NCI-H1092 (cell line): ENCODE results near the gene FER1L5.

Experiments
- DNase-seq: peaks from one replicate; lab custom pipeline; 2025; lab: John Stamatoyannopoulos, UW

Gene FER1L5

DNA sequence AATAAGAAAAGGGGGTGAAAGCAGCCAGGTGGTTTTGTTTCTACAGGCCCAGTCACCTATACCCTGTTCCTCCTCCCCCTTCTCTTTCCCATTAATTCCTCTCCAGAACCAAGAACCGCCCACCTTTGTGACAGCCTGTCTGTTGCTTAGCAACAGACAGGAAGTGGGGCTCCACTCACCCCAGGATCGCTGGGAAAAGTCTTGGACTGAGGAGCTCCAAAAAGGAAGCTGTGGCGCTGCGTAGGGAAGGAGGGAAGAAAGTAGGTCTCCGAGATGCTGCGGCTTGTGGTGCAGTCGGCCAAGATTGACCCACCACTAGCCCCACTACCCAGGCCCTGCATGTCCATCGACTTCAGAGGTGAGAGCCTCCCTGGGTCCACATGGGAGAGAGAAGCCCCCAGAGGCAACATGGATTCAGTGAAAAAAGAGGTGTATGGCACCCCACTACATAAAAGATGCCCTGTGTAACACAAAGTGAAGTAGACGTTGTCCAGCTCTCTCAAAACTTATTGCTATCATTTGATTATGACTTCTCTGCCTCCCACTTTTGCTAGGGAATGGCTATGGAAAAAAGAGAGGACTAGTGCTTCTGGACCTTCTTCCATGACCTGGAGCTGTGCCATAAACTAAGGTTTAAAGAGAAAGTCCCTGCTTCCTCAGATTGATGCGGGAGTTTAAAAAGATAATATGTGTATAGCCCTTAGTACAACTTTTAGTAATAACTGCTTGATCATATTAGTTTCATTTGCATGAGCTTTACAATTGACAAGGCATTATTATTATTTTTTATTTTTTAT is at the start of gene FER1L5:
Gene FER1L5 (plus strand): TSS at position 201 of the 797 bp plus-strand sequence. CDS start 73 bp downstream, at position 274.
- DNase-seq: no peak

DNA sequence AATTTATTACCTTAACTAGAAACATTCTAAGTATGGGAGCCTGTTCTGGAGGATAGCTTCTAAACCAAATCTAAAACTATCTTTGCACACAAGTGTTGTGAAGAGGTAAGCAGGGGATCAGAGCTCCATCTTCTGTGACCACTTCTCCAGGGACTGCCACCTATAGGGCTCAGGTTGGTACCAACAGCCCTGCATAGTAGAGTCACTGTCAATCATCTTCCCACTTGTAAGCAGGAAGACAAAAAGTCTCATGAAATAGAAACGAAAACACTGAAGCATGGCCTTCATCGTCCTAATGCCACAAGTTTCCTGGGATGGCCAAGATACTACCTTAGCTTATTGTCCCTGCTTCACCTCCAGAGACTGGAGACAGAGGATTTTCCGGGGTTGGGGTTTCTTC is 48.3 kb upstream of the FER1L5 start:
- DNase-seq: no peak

DNA sequence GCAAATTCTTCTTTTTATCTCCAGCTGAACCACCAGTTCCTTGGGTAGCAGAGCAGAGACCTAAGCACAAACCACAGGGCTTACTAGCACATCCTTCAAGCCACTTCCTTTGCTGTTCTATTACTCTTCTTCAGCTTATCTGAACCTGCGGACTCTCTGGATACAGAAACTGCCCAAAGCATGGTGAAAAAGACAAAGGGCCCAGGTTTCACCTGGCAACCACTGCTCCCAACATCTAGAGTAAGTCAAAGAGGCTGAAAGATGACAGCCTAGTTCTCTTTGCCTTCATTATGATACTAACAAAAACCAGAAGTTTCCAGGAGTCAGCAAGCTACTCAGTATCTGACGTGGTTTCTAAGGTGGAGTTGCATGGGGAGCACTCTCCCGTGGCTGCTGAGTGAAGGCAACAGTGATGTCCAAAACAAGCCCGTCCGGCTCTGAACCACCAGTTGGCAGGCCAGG is 47.8 kb upstream of the FER1L5 start:
- no peak for DNase-seq

DNA sequence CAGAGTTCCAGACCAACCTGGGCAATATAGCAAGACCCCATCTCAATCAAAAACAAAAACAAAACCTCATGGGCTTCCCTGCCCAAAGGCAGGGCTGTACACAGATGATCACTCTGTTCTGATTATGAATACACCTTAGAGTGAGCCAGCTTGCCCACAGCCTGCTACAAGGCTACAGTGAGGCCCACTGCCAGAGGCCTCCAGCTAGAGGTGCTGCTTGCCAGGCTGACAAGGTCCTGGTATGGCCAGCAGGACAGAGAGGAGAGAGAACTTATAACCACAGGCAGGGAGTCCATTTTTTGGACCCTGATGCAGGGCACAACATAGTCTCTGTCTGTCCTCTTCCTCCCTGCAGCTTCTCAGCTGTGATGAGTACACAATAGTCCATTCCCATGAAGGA is 46.0 kb upstream of the FER1L5 start:
- no peak for DNase-seq

DNA sequence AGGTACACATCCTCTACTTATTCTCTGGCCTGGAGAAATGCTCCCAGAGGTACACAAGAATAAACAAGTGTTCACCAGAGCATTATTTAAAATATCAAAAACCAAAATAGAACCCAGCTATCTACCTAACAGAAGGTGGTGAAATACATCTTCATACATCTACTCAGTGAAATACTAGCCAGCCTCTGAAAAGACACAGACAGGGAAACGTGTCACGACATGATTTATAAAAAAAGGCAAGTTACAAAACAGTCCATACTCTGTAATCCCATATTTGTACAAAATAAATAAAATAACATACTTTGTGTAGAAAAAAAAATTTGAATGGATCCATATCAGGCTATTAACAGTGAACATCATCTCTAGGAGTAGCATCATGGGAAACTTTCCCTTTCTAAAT is 42.6 kb upstream of the FER1L5 start:
- DNase-seq: no peak

DNA sequence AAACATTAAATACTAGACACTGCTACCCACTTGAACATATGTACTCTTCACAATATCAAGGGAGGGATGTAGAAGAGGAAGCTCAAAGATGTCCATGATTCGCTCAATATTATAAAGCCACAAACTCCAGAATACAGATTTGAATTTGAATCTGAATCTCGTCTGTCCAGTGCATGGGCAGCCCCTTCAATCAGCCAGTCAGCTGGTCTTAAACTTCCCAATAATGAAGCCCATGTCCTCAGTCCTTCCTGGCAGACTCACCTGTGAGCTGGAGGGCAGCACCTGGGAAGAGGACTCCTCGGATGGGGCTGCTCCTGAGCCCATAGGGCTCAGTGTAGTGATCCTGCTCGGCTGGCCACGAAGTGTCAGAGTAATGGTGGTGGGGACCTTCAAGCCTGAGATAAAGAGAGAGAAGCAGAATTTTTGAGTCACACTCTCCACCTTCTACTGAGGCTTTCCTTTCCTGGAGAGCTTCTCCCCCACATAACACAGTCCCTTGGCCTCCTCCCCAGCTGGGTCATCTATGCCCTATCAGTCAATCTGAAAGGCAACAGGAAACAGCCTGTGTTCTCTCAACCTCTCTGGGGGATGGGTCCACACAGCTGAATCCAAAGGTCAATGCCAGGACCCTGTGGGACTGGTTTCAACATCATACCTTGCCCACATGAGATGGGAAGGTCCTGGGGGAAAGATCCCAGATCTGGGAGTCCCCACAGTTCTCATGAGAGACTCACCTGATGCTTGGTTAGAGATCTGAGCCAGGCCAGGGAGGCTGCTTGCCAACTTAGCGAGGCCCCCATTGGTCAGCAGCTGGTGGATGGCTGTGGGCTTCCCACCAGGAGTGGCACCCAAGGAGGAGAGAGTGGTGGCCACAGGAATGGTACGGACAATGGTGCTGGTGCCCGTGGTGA is 40.9 kb upstream of the FER1L5 start:
- no peak for DNase-seq

DNA sequence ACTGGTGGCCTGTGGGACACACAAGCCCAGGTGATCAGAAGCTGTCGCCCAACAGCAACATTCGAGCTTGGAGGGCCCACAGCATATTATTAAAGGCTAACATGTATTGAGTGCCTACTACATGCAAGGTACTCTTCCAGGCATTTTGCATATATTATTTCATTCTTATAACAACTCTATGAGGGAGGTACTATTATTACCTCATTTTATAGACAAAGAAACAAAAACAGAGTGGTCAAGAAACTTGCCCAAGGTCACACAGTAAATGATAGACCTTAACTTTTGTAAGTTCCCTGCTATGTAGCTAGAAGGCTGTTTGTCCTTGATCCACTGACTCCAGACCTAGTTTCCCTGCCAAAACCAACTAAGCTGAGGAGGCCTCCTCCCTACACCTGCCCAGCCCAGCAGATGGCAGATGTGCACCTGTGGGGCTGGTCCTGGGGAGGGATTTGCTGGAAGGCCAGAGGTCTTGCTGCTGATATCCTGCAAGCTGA is 40.2 kb upstream of the FER1L5 start:
- DNase-seq: no peak

DNA sequence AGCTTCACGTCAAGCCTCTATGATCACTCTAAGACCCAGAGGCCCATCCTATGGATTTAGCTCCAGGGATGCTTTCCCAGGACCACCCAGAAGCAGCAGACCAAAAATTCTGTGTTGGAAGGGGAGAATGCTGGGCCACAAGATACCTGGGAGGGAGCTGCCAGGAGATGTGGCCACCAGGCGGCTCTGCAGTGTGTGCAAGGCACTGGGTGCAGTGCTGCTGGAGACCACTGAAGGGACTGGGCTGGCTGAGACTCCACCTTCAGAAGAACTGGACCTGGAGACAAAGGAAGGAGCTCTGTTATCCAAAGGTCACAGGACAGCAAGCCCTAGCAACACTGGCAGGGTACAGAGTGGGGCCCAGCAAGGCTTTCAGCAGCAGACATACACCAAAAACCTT is 38.5 kb upstream of the FER1L5 start:
- no peak for DNase-seq

DNA sequence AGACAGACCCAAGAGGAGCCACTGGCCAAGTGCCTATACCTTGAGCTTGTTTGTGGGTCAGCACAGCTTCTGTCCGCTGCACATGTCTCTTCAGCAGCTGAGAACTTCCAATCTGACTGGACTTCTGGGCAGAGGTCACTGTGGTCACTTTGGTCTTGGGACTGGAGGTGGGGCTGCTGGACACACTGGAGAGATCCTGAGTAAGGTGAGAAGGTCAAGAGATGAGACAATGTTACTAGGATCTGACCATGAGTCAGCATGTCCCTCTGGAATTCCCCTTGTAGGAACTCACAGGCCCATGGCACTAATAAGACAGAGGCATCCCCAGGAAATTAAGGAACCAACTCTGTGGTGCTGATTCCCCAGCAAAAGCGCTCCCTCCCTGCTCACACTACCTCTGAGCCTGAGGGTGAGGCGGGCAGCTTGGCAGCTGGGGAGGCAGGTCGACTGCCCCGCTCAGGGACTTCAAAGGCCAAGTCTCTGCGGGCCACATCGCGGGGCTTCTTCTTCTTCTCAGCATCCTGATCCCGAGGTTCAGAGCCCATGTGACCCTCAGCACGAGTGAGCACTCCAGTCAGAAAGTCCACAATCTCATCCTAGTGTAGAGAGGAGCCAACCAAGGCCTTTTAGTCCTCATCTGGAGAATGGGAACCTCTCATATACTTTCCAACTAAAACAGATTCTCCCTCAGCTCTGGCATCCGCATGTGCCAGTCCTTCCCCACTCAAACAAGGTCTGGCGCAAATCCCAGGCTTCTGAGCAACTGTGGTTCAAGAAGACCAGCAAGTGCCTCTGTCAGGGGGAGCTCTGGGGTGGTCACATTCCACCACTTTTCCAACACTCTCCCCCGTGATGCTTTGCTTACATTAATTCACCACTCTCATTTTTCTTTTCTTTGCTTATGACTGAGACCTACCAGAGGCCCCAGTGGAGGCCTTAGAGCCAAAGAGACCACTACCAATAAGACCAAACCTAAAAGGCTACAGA is 33.8 kb upstream of the FER1L5 start:
- DNase-seq: no peak

DNA sequence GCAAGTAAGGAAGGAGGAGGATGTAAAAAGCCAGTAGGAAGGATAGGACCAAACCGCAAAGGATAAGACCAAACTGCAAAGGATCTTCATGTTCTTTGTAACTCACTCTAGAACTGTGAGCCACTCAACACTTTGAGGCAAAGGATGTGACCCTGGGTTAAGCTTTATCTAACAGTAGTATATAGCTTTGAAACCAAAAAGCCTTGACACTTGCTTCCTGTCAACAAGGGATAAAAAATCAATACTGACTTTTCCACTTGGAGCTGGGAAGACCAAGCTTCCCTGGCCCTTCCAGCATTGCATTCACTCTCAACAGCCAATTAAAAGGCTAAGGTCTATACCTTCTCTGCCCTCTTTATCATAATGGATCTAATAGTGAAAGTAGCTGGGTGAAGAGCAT is 26.4 kb upstream of the FER1L5 start:
- no peak for DNase-seq

DNA sequence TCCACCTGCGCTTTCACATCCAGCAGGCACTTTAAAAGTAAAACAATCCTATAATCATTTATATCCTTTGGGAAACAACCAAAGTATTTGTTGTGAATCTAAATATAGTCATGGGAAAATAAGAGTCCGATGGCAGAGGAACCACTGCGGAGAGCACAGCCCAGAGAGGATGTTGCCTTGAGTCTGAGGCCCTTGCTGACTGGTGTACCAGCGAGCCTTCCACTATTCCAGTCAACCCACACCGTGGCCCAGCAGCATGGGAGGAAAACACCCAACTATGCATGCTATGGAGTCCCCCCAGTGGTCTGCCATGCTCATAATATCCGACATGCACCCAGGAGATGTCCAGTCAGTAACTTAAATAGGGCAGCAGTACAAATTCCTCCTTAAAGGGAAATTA is 26.0 kb upstream of the FER1L5 start:
- DNase-seq: no peak

DNA sequence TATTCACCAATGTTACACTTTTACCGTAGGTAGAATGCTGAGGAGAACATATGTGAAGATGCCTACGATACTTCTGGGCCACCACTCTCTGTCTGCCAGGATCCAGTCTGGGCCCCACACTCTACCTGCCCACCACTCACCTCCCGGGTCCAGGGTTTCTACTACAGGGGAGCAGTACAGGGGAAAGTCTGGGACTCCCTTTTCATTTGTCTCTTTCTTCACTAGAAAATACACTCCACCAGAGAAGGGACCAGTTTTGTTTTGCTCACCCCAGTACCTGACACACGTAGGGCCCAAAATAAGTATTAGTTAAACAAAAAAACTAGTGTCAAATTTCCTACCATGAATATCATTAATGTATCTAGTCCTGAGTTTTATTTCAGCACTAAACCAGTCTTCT is 25.6 kb upstream of the FER1L5 start:
- DNase-seq: no peak

DNA sequence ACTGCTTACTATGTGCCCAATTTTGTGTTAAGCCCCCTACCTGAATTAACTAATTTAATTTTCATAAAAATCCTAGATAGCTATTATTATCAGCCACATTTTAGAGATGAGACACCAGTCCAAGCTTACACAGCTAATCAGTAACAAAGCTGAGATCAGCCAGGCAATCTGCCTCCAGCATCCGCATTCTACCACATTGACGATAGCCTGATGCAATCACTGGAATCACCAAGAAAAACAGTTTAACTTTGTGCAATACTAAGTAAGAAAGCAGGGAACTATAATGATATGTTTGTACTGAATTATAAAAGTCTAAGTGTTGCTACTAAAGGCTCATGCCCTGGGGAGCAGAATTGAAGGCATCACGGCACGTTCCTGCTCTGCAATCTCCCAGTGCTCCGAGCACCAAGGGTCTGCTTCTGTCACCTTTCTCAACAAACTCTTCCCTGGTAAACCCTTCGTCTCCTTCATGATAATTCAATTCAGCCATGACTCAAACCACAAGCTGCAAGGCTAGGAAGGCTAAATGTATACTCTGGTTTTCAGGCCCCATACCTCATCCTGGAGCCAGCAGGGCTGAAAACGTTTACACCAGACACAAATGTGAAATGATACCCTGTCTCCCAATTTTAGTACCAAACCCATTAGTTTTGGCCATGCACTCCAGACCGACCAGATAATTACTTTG is 23.8 kb upstream of the FER1L5 start:
- DNase-seq: no peak

DNA sequence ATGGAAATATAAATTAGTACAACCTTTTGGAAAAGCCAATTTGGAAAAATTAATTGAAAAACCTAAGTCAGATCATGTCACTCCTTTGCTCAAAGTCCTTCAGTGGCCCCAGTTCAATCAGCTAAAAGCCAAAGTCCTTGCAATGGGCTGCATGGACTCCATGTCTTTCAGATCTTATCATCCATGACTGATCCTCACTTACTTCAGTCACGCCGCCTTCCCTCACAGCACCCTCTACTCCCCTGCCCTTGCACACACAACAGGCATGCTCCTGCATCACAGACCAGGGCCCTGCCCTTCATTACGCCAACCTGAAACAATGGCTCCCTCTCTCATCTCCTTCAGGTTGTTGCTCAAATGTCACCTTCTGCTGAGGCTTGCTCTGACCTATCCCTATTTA is 20.0 kb upstream of the FER1L5 start:
- DNase-seq: no peak

DNA sequence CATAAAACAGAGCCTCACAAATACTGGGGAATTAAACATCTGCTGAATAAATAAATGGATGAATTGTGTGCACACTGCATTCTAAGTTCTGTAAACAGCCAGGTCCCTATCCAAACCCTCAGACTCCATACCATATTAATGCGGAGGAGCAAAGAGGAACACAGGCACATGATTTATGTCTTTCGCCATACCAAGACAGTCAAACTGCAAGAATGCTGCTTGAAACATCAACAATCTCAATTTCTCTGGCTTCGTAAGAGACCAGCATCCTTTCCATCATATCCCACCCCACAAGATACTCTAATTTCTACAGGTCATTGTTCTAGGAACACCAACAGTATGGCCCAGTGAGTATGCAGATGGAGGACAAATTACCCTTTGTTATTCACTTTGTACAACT is 19.4 kb upstream of the FER1L5 start:
- DNase-seq: no peak

DNA sequence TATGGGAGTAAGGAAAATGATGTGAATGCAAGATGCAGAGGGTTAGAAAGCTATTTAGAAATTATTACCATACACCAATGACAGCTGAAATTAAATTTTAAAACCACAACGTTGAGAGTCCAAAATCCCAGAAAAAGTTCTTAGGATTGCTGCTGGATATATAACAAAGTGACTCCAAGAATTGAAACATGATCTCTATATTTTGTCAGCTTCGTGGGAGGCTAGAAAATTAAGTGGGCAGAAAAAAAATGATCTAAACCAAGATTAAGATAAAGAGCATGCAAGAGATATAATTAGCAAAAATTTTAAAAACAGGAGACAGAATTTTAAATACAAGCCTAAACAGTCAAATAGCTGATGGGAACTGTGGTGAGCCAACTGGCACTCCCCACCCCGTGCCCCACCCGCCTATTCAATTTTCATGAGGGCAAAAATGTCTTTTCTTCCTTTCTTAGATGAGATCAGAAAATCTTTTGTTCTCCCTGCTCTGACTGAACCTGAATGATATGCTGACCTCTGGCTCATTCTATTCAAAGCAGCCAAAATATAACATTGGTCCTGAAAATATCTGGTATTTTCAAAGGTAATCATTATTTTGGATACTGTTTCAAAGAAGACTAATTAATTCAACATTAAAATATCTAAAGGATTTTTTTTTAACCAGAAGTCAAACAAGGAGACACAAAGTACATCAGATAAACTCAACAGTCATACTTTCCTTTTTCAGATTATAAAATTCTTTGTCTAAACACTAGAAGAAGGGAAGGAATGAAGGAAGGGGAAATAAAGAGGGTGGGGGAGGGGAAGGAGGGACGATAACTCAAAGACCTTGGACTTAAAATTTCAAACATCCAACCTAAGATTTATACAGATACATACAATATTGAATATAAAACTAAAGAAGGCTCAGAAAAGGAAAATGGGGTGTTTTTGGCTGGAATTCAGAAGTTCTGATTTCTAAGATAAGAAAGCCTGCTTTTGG is 16.7 kb upstream of the FER1L5 start:
- no peak for DNase-seq

DNA sequence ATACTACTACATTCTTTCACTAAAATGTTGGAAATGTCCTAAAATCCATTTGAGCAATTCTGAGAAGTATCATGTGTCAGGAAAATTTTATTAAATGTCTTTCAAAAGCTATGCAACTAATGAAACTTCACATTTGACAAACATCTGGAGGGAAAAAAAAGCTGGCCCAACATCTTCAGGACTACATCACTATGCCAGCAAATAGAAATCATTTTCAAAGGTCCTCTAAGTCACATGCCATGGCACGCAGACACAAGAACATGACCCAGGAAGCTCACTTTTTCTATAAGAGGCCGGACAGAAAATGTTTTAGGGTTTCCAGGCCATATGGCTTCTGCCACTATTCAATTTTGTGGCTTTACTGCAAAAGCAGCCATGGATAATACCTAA is 16.0 kb upstream of the FER1L5 start:
- DNase-seq: no peak

DNA sequence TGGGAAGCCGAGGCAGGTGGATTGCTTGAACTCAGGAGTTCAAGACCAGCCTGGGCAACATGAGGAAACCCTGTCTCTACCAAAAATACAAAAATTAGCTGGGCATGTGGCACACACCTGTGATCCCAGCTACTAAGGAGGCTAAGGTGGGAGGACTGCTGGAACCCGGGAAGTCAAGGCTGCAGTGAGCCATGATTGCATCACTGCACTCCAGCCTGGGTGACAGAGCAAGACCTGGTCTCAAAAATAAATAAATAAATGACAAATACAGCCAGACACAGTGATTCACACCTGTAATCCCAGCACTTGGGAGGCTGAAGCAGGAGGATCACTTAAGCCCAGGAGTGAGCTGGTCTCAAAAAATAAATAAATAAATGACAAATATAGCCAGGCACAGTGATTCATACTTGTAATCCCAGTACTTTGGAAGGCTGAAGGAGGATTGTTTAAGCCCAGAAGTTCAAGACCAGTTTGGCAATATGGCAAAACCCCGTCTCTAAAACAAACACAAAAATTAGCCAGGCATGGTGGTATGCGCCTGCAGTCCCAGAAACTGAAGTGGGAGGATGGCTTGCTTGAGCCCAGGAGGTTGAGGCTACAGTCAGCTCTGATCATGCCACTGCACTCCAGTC is 10.6 kb upstream of the FER1L5 start:
- no peak for DNase-seq

DNA sequence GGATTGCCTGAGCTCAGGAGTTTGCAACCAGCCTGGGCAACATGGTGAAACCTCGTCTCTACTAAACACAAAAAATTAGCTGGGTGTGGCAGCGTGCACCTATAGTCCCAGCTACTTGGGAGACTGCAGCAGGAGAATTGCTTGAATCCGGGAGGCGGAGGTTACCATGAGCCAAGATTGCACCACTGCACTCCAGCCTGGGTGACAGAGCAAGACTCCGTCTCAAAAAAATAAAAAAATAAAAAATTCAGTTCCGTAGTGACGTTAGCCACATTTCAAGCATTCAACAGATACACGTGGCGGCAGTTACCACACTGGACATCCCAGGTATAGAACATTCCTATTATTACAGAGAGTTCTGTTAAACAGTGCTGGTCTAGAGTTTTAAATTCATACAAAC is 8.9 kb upstream of the FER1L5 start:
- no peak for DNase-seq
